WTC11 (cell line): ENCODE data around the gene GNS.

Source experiments
- ATF2 ChIP-seq: sonication (generic); formaldehyde crosslinking; IDR thresholded peaks from 2 replicates; pipeline ENCODE4 v1.8.1; 2022; ENCODE audit warnings: low read depth, missing genetic modification reagents, borderline replicate concordance
- HMGXB4 ChIP-seq: sonication (generic); formaldehyde crosslinking; IDR thresholded peaks from 2 replicates; pipeline ENCODE4 v1.8.1; 2023; ENCODE audit warnings: mild to moderate bottlenecking, moderate library complexity, missing genetic modification reagents
- NR3C1 ChIP-seq: sonication (generic); formaldehyde crosslinking; conservative IDR thresholded peaks from 2 replicates; pipeline ENCODE4 v1.8.1; 2023; ENCODE audit warnings: low read depth, mild to moderate bottlenecking, missing genetic modification reagents
- TEAD1 ChIP-seq: sonication (generic); formaldehyde crosslinking; IDR thresholded peaks from 2 replicates; pipeline ENCODE4 v1.8.0; 2022; ENCODE audit warnings: mild to moderate bottlenecking, missing genetic modification reagents
- USF2 ChIP-seq: sonication (generic); formaldehyde crosslinking; IDR thresholded peaks from 2 replicates; pipeline ENCODE4 v1.8.1; 2023; ENCODE audit warnings: mild to moderate bottlenecking, missing genetic modification reagents, moderate library complexity

- TF ChIP-seq NR3C1 (CRISPR knock-in tag) = no peak
- TF ChIP-seq HMGXB4 (CRISPR knock-in tag) = no peak
- TF ChIP-seq TEAD1 (CRISPR knock-in tag) = no peak
- no peak for TF ChIP-seq ATF2 (CRISPR knock-in tag)
- no peak for TF ChIP-seq USF2
These were observed 51.8 kb downstream of the GNS start for GRCh38 chr12:64707362-64707761.
